SH-SY5Y (cell line): ENCODE measurements around the gene FBXO39.

Experiments
- GATA2 ChIP-seq: IDR thresholded peaks from 2 replicates; pipeline ENCODE4 v1.6.1; 2011; ENCODE audit warnings: mild to moderate bottlenecking, low read depth, low read length
- GATA3 ChIP-seq: IDR thresholded peaks from 2 replicates; pipeline ENCODE4 v1.6.1; 2011; ENCODE audit warnings: low read depth, mild to moderate bottlenecking, low read length, moderate library complexity

DNA sequence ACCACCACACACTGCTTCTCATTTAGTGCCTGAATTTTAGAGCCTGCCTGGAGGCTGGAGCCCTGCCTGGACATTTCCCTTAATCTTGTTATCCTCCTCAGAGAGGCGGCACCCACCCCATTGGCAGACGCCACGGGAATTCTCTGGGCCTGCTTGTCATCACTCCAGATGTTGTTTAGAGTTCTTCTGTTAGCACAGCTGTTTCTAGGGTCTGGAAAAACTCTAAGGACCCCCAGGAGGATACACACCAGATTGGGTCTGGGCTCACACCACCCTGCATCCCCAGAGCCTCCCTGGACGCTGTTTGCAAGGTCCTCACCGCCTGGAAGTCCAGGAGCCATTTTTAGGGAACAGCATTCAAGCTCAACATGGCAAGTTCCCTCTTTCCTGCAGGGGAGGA, 20.7 kb upstream of the FBXO39 start:
- 0 out of 2 replicates have a peak, but pooled peaks have one; percentile 20 for TF ChIP-seq GATA2
- TF ChIP-seq GATA3: no peak
